ENCODE data around the gene AMMECR1.

The AMMECR1 gene

GRCh38 chrX:110318664-110318968, 731 bp upstream of the AMMECR1 start:
- H3K27me3 ChIP-seq (ENCODE audit: insufficient read depth, low read length, poor library complexity, severe bottlenecking), result no peaks in the 10 kb centered on the region
- peaks cover 42% of the 10 kb centered on the region for H3K79me2 ChIP-seq (ENCODE audit: insufficient read depth, low read length)
- no peaks in the 10 kb centered on the region for H3K9me3 ChIP-seq (ENCODE audit: insufficient read depth, low read depth, low read length)
- H3K4me1 ChIP-seq (ENCODE audit: insufficient read depth, low read length, poor library complexity, severe bottlenecking), result peaks cover 44% of the 10 kb centered on the region
- peak overlapping the region; percentile 93 for H3K9ac ChIP-seq (ENCODE audit: low read depth, low read length, poor library complexity, severe bottlenecking)
- peaks cover 20% of the 10 kb centered on the region for H4K20me1 ChIP-seq (ENCODE audit: insufficient read depth, low read length, poor library complexity, severe bottlenecking)
- H3F3A ChIP-seq (ENCODE audit: low read depth), result no peaks in the 10 kb centered on the region
- H3K36me3 ChIP-seq (ENCODE audit: insufficient read depth, low read length), result no peaks in the 10 kb centered on the region
- H3K4me2 ChIP-seq (ENCODE audit: low read depth, low read length, poor library complexity, severe bottlenecking), result peak overlapping the region; percentile 73
- TF ChIP-seq CTCF (conservative IDR thresholded peaks at IDR 0.05; ENCODE audit: low read length) (no peak), EZH2phosphoT487 (IDR thresholded peaks at IDR 0.05; ENCODE audit: borderline replicate concordance) (no peak)
- peak overlapping the region; percentile 97 for H3K4me3 ChIP-seq (ENCODE audit: low read length, poor library complexity, severe bottlenecking)
- peak overlapping the region; percentile 85 for H2AFZ ChIP-seq (ENCODE audit: low read length)
- no peaks in the 10 kb centered on the region for H3K9me2 ChIP-seq (replicated peaks; ENCODE audit: low read depth, low read length)

GRCh38 chrX:110317061-110317819, 645 bp downstream of the AMMECR1 start:
- Histone ChIP-seq H3K9me3 (ENCODE audit: insufficient read depth, low read depth, low read length) (no peaks in the 10 kb centered on the region), H2AFZ (ENCODE audit: low read length) (peak overlapping the region; percentile 89), H3K4me2 (ENCODE audit: low read depth, low read length, poor library complexity, severe bottlenecking) (peak overlapping the region; percentile 93), H3K27me3 (ENCODE audit: insufficient read depth, low read length, poor library complexity, severe bottlenecking) (no peaks in the 10 kb centered on the region), H3K9me2 (replicated peaks; ENCODE audit: low read depth, low read length) (no peaks in the 10 kb centered on the region), H3F3A (ENCODE audit: low read depth) (no peaks in the 10 kb centered on the region), H3K4me3 (ENCODE audit: low read length, poor library complexity, severe bottlenecking) (peak overlapping the region; percentile 97), H4K20me1 (ENCODE audit: insufficient read depth, low read length, poor library complexity, severe bottlenecking) (peaks cover 33% of the 10 kb centered on the region), H3K4me1 (ENCODE audit: insufficient read depth, low read length, poor library complexity, severe bottlenecking) (peaks cover 51% of the 10 kb centered on the region), H3K36me3 (ENCODE audit: insufficient read depth, low read length) (no peaks in the 10 kb centered on the region), H3K9ac (ENCODE audit: low read depth, low read length, poor library complexity, severe bottlenecking) (peak overlapping the region; percentile 93), H3K79me2 (ENCODE audit: insufficient read depth, low read length) (peaks cover 55% of the 10 kb centered on the region)
- TF ChIP-seq CTCF (conservative IDR thresholded peaks at IDR 0.05; ENCODE audit: low read length), result no peak

- peak overlapping the region; percentile 97 for H3K4me3 ChIP-seq (ENCODE audit: low read length, poor library complexity, severe bottlenecking)
- H3K9me2 ChIP-seq (replicated peaks; ENCODE audit: low read depth, low read length), result no peaks in the 10 kb centered on the region
- H3K36me3 ChIP-seq (ENCODE audit: insufficient read depth, low read length), result no peaks in the 10 kb centered on the region
- H4K20me1 ChIP-seq (ENCODE audit: insufficient read depth, low read length, poor library complexity, severe bottlenecking), result peaks cover 40% of the 10 kb centered on the region
- no peaks in the 10 kb centered on the region for H3K27me3 ChIP-seq (ENCODE audit: insufficient read depth, low read length, poor library complexity, severe bottlenecking)
- H3K79me2 ChIP-seq (ENCODE audit: insufficient read depth, low read length), result peaks cover 62% of the 10 kb centered on the region
- H3K9ac ChIP-seq (ENCODE audit: low read depth, low read length, poor library complexity, severe bottlenecking), result peak overlapping the region; percentile 93
- TF ChIP-seq EZH2phosphoT487 (IDR thresholded peaks at IDR 0.05; ENCODE audit: borderline replicate concordance) (no peak), CTCF (conservative IDR thresholded peaks at IDR 0.05; ENCODE audit: low read length) (no peak)
- H3F3A ChIP-seq (ENCODE audit: low read depth), result no peaks in the 10 kb centered on the region
- peak overlapping the region; percentile 93 for H3K4me2 ChIP-seq (ENCODE audit: low read depth, low read length, poor library complexity, severe bottlenecking)
- H3K4me1 ChIP-seq (ENCODE audit: insufficient read depth, low read length, poor library complexity, severe bottlenecking), result peaks cover 58% of the 10 kb centered on the region
- no peak overlapping the region for H2AFZ ChIP-seq (ENCODE audit: low read length)
- no peaks in the 10 kb centered on the region for H3K9me3 ChIP-seq (ENCODE audit: insufficient read depth, low read depth, low read length)
Measured at GRCh38 chrX:110316351-110317060, 1.4 kb downstream of the AMMECR1 start.

Data from Loucy (cell line).